Ovary (tissue), 9 donors: Measurements from ENCODE around the gene ABHD6. TPM values are rescaled to one million over a fixed set of nuclear protein-coding genes. Genes with fewer than 3 reads are reported as not detected.

Experiments
- DNase-seq, 5 donors: peaks; one replicate each; pipeline ENCODE4 v3.0.0-alpha.2; 2019 to 2020
- H3K27ac ChIP-seq, 2 donors: fragments of 200-600 bp; one replicate each; pipeline versions ENCODE4 v1.5.1 to v1.8.0; 2019 to 2022
- H3K27me3 ChIP-seq: fragments of 200-600 bp; one replicate; pipeline ENCODE4 v1.8.0; 2022
- H3K36me3 ChIP-seq: fragments of 200-600 bp; sonication (generic); one replicate; pipeline ENCODE4 v1.5.1; 2019
- H3K4me1 ChIP-seq: one replicate; pipeline ENCODE4 v1.8.1; 2013; ENCODE audit warnings: mild to moderate bottlenecking, moderate library complexity; ENCODE audit not compliant: insufficient read depth
- H3K4me3 ChIP-seq: fragments of 200-600 bp; sonication (generic); one replicate; pipeline ENCODE4 v1.5.1; 2017
- H3K9me3 ChIP-seq, 2 donors: fragments of 200-600 bp in 1 of 2; sonication (generic) in 1 of 2; one replicate each; pipeline versions ENCODE4 v1.5.1 to v1.8.1; 2013 to 2019; ENCODE audit warnings: mild to moderate bottlenecking in 1 of 2, moderate library complexity in 1 of 2
- EP300 ChIP-seq: sonication (generic); formaldehyde crosslinking; IDR thresholded peaks from one replicate; pipeline ENCODE4 v1.6.1; 2017; ENCODE audit warnings: antibody characterized with exemption
- POLR2A ChIP-seq: fragments of 450-650 bp; IDR thresholded peaks from one replicate; pipeline ENCODE4 v1.6.1; 2017; ENCODE audit warnings: antibody characterized with exemption, mild to moderate bottlenecking, moderate library complexity
- WGBS, 3 donors: extraction: QIAGEN DNeasy Blood & Tissue Kit in 1 of 3; methylation state at CpG; one replicate each; pipeline versions ENCODE4 v1.1.5 to v1.1.7; 2013 to 2017; 5-methylcytosine and 5-hydroxymethylcytosine counted together
- intact Hi-C, 4 donors: fragments of 100-400 bp; cut with DNase I; formaldehyde crosslinking; loops; one replicate each; pipeline versions ENCODE4 v1.11.0 to v1.15.1; 2022 to 2023
- polyA plus RNA-seq, 2 donors: library from polyadenylated mRNA; stranded (reverse); fragments of 200-250 nt in 1 of 2; fragments of 350-450 nt in 1 of 2; fragmentation: Illumina TruSeq in 1 of 2; extraction: RNeasy Lipid Tissue Mini Kit (QIAGEN cat#74804) in 1 of 2; gene quantifications; one replicate each; pipeline ENCODE4 v1.2.3, GENCODE V29; 2013 to 2014
- total RNA-seq, 7 donors: library from RNA; depleted of rRNA in 2 of 7; stranded (reverse); fragments of >200 nt in 2 of 7; fragmentation: NEBNext Ultra II Directional in 3 of 7; extraction: Animal tissue kit (Norgen Biotek cat#: 25700) in 3 of 7; gene quantifications; one replicate each; pipeline versions ENCODE4 v1.1.0 to v1.2.4, GENCODE V29; 2016 to 2023
- TF ChIP-seq, protein P1 (sequence below), 3 donors: fragments of 450-650 bp in 2 of 3; fragments of 200-600 bp in 1 of 3; IDR thresholded peaks; one replicate each; pipeline versions ENCODE4 v1.5.1 to v1.8.0; 2016 to 2022; ENCODE audit warnings: antibody characterized with exemption in 3 of 3, mild to moderate bottlenecking in 1 of 3
- donor health status: DM: no; HTN: no; CAD: no; lungs with moderate emphysema.
- donor health status: DM: no; HTN: no; CAD: no.
- donor health status: Bipolar disorder and iron deficiency.
- donor health status: DM: yes; HTN: yes; CAD: no.
- donor health status: DM: no; HTN: no; CAD: no.
- donor health status: DM: yes; HTN: yes; CAD: no.

Gene ABHD6
- total and polyA plus RNA-seq, 9 donors, result 4.8 to 36.6 (median 10.5) TPM

DNA sequence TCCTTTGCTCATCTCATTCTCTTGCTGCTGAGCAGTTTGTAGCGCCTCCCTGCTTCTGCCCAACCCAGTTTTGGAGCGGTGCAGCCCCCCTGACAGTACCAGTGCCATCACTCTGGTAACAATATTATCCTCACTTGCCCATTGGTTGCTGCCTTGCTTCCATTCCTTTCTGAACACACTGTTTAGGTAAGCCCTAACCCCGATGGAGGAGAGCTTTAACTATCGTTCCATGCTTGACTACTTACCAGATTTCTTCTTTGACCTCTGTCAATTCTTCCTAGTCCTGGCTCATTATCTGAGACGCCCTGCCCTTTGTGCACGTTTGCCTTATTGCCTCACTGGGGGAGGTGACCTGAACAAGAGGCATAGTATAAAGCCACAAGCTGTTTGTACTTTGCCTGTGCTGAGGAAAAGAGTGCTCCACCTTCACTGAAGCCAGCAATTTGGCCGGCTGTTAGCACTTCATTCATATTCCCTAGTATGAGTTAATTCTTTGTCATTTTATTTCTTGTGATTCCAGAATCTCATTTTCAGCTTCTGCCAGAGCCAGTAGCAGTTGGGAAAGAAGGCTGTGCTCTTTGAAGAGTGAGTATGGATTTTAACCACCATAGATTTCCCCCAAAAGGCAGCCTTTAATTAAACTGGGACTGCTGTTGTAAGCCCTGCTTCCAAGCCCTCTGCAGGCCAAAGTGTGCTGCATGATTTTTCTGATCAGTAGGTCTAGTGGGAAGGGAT, 11.9 kb downstream of the ABHD6 start:
- DNase-seq, result no peak
- Histone ChIP-seq H3K4me3 (no peak overlapping the region), H3K9me3 (no peaks in the 10 kb centered on the region), H3K27ac (no peak overlapping the region), H3K36me3 (no peaks in the 10 kb centered on the region), H3K4me1 (peaks cover 2% of the 10 kb centered on the region), H3K27me3 (no peaks in the 10 kb centered on the region)
- intact Hi-C loops, result no loop called here
- TF ChIP-seq EP300 (no peak), POLR2A (no peak)
- TF ChIP-seq, protein P1, sequence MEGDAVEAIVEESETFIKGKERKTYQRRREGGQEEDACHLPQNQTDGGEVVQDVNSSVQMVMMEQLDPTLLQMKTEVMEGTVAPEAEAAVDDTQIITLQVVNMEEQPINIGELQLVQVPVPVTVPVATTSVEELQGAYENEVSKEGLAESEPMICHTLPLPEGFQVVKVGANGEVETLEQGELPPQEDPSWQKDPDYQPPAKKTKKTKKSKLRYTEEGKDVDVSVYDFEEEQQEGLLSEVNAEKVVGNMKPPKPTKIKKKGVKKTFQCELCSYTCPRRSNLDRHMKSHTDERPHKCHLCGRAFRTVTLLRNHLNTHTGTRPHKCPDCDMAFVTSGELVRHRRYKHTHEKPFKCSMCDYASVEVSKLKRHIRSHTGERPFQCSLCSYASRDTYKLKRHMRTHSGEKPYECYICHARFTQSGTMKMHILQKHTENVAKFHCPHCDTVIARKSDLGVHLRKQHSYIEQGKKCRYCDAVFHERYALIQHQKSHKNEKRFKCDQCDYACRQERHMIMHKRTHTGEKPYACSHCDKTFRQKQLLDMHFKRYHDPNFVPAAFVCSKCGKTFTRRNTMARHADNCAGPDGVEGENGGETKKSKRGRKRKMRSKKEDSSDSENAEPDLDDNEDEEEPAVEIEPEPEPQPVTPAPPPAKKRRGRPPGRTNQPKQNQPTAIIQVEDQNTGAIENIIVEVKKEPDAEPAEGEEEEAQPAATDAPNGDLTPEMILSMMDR (IDR thresholded peaks at IDR 0.05), result peak in 1 of 3 donors; percentile 6
- WGBS, 3 donors, result 50 to 56% (median 54%) methylated on average over 7 of the region's 7 CpGs

DNA sequence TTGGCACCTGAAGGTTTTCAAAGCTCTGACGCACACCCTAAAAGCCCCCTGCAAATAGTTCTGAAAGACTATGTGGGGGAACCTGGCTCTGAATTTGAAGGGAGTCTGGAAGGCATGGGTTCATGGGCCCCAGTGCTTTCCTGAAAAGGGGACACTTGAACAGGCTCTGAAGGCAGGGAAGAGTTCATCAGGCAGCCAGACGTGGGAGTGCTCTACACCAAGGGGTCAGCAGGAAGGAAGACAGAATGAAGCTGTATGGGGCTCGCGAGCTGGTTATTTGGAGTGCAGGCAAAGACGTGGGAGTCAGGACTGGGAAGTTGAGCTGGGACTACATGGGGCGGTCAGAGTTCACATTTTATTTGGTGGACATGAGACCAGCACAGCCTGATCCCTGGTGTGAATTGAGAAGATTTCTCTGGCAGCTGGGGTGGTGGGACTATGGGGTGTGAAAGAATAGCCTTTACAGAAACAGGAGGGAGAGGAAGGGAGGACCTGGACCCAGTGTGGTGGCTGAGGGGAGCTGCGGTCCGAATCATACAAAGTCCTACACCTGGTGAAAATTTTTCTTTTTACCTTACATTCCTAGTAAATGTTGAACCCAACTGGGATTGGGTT, 12.6 kb downstream of the ABHD6 start:
- peaks cover 2% of the 10 kb centered on the region for H3K4me1 ChIP-seq
- no peaks in the 10 kb centered on the region for H3K9me3 ChIP-seq
- DNase-seq, result peak in 2 of 5 donors; percentile 21 to 57
- H3K27me3 ChIP-seq, result no peaks in the 10 kb centered on the region
- H3K36me3 ChIP-seq, result no peaks in the 10 kb centered on the region
- intact Hi-C loops, result no loop called here
- TF ChIP-seq POLR2A, result no peak
- H3K27ac ChIP-seq, result no peak overlapping the region
- no peak overlapping the region for H3K4me3 ChIP-seq
- WGBS, 3 donors, result 49 to 50% (median 49%) methylated on average over 8 of the region's 8 CpGs

DNA sequence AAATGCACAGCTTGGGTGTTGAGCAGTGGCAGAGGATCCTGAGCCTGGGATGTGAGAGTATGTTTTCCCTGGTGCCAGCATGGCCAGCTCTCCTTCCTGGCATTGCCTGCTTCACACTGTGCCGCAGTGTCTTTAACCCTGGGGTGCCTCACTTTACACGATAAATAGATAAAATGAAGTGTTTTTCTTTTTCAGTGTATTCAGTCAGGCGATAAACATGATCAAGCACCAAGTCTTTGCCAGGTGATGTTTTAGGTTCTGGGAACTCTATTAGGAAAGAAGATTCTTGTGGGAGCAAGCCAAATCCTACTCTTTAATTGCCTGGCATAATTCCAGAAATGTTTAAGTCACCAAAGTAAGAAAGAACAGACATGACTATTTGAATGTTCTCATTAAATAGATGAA, 14.0 kb downstream of the ABHD6 start:
- TF ChIP-seq, protein P1 (IDR thresholded peaks at IDR 0.05), result no peak
- TF ChIP-seq EP300, result no peak
- no peak for TF ChIP-seq POLR2A
- Histone ChIP-seq H3K27ac (no peak overlapping the region), H3K27me3 (no peaks in the 10 kb centered on the region), H3K4me3 (no peak overlapping the region), H3K9me3 (no peaks in the 10 kb centered on the region), H3K4me1 (peaks cover 2% of the 10 kb centered on the region), H3K36me3 (no peaks in the 10 kb centered on the region)
- 76 to 86% (median 79%) methylated on average over 3 of the region's 3 CpGs for WGBS, 3 donors
- DNase-seq, result no peak
- intact Hi-C loops, result no loop called here

DNA sequence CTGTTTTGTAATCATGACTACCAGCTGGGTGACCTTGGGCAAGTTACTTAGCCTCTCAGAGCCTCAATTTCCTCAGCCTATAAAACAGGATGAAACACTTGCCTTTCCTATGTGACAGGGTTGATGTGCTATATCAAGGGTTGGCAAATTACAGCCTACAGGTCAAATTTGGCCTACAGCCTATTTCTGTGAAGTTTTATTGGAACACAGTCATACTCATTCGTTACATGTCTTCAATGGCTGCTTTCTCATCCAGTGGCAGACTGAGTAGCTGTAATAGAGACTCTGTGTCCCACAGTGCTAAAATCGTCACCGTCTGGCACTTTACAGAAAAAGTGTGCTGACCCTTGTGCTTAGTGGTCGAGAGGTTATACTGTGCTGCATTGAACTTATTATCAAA, 16.6 kb downstream of the ABHD6 start:
- Histone ChIP-seq H3K4me3 (no peak overlapping the region), H3K27ac (no peak overlapping the region), H3K27me3 (no peaks in the 10 kb centered on the region), H3K36me3 (no peaks in the 10 kb centered on the region), H3K4me1 (peaks cover 2% of the 10 kb centered on the region), H3K9me3 (no peaks in the 10 kb centered on the region)
- WGBS, 3 donors, result 91 to 95% (median 94%) methylated on average over 4 of the region's 4 CpGs
- DNase-seq, result no peak
- TF ChIP-seq POLR2A (no peak), EP300 (no peak)
- TF ChIP-seq, protein P1 (IDR thresholded peaks at IDR 0.05), result no peak
- intact Hi-C loops, result no loop called here

DNA sequence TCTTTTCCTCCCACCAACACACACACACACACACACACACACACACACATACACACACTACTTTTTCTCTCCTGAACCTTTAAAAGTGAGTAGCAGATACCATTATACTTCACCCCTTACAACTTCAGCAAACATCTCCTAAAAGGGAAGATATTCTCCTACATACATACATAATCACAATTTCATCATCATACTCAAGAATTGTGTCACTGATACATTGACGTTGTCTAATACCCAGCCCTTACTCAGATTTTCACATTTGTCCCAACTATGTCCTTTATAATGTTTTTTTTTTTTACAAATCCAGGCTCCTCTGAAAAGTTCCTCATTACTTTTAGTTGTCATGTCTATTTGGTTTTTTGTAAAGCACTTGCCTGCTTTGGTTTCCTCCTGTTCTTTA, 18.5 kb downstream of the ABHD6 start:
- no peaks in the 10 kb centered on the region for H3K4me1 ChIP-seq
- intact Hi-C loops, result no loop called here
- 89 to 93% (median 92%) methylated on average over 1 of the region's 1 CpG for WGBS, 3 donors
- no peaks in the 10 kb centered on the region for H3K9me3 ChIP-seq
- H3K27ac ChIP-seq, result no peak overlapping the region
- TF ChIP-seq EP300, result no peak
- TF ChIP-seq, protein P1 (IDR thresholded peaks at IDR 0.05), result no peak
- no peak for TF ChIP-seq POLR2A
- DNase-seq, result no peak
- H3K4me3 ChIP-seq, result no peak overlapping the region
- H3K36me3 ChIP-seq, result no peaks in the 10 kb centered on the region
- no peaks in the 10 kb centered on the region for H3K27me3 ChIP-seq
